Lower lobe of right lung (tissue), 2 donors: ENCODE results near the gene GPR143. TPM values are rescaled to one million over a fixed set of nuclear protein-coding genes. Genes with fewer than 3 reads are reported as not detected.
"Not testable (repeated sequence)": the region's sequence is repeated elsewhere in the genome, so short reads cannot be mapped to it uniquely, and the experiment has no call there.

Source experiments
- ATAC-seq, 2 donors: fragments of 200-7000 bp; cut with Tn5 transposase; one replicate each; pipeline ENCODE4 v1.9.1; 2020 to 2022; ENCODE audit warnings: mild to moderate bottlenecking in 2 of 2, moderate library complexity in 2 of 2
- DNase-seq: peaks from one replicate; pipeline ENCODE4 v3.0.0-alpha.2; 2020
- H3K27ac ChIP-seq: fragments of 200-600 bp; one replicate; pipeline ENCODE4 v1.8.0; 2022
- H3K27me3 ChIP-seq: fragments of 200-600 bp; one replicate; pipeline ENCODE4 v1.8.0; 2022; ENCODE audit warnings: low read depth
- H3K36me3 ChIP-seq: fragments of 200-600 bp; one replicate; pipeline ENCODE4 v1.8.0; 2022; ENCODE audit warnings: mild to moderate bottlenecking
- H3K4me1 ChIP-seq: fragments of 200-600 bp; one replicate; pipeline ENCODE4 v1.8.0; 2022
- H3K4me3 ChIP-seq: fragments of 200-600 bp; one replicate; pipeline ENCODE4 v1.8.0; 2022; ENCODE audit warnings: mild to moderate bottlenecking
- H3K9me3 ChIP-seq: fragments of 200-600 bp; one replicate; pipeline ENCODE4 v1.8.0; 2022
- intact Hi-C: fragments of 100-400 bp; cut with DNase I; formaldehyde crosslinking; loops from one replicate; pipeline ENCODE4 v1.11.0; 2022
- total RNA-seq: library from RNA; stranded (reverse); fragmentation: NEBNext Ultra II Directional; extraction: Animal tissue kit (Norgen Biotek cat#: 25700); gene quantifications from one replicate; pipeline ENCODE4 v1.2.1, GENCODE V29; 2021
- TF ChIP-seq, protein P1 (sequence below): fragments of 200-600 bp; IDR thresholded peaks from one replicate; pipeline ENCODE4 v1.8.0; 2022; ENCODE audit warnings: antibody characterized with exemption, mild to moderate bottlenecking
- donor health status: DM: no; HTN: yes; CAD: no; lungs with severe emphysema.

GPR143 gene
- total RNA-seq, 1 donor from 2014 or later = 0.47 TPM

DNA sequence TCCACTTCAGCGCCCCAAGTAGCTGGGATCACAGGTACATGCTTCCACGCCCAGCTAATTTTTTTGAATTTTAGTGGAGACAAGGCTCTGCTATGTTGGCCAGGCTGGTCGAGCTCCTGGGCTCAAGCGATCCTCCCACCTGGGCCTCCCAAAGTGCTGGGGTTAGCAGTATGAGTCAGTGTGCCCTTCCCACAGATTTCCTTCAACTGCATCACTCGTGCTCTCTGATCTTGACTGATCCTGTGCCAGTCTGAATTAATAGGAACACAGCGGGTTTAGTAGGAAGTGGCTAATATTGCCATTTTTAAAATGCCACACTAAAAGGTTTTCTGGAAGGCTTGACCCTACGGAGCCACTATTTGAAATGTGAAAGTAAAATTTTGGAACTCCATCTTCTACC lies 16.3 kb upstream of the GPR143 start:
- DNase-seq (no peak), ATAC-seq (no peak)
- Histone ChIP-seq H3K36me3 (no peaks in the 10 kb centered on the region), H3K4me3 (no peak overlapping the region), H3K27ac (no peak overlapping the region), H3K27me3 (no peaks in the 10 kb centered on the region), H3K9me3 (no peaks in the 10 kb centered on the region), H3K4me1 (no peaks in the 10 kb centered on the region)
- intact Hi-C loops = no loop called here
- TF ChIP-seq, protein P1, sequence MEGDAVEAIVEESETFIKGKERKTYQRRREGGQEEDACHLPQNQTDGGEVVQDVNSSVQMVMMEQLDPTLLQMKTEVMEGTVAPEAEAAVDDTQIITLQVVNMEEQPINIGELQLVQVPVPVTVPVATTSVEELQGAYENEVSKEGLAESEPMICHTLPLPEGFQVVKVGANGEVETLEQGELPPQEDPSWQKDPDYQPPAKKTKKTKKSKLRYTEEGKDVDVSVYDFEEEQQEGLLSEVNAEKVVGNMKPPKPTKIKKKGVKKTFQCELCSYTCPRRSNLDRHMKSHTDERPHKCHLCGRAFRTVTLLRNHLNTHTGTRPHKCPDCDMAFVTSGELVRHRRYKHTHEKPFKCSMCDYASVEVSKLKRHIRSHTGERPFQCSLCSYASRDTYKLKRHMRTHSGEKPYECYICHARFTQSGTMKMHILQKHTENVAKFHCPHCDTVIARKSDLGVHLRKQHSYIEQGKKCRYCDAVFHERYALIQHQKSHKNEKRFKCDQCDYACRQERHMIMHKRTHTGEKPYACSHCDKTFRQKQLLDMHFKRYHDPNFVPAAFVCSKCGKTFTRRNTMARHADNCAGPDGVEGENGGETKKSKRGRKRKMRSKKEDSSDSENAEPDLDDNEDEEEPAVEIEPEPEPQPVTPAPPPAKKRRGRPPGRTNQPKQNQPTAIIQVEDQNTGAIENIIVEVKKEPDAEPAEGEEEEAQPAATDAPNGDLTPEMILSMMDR = no peak

DNA sequence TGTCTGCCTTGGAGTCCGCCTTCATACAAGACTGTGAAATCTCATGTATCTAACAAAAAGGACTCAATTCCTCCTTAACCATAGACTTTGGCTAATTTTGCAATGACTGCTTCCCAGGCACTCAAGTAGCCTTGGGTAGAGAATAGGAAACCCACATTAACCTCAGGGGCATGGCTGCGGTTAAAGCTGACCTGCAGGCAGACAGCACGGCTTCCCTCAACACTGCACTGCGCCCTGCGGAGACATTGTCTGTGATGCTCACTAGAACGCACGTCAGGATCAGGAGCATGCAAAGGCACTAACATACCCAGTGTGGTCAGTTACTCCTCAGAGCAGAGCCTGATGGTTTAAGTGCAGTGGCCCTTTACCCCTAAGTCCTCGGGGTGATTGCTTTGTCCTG lies 10.3 kb upstream of the GPR143 start:
- no peak overlapping the region for H3K27ac ChIP-seq
- DNase-seq (no peak), ATAC-seq (no peak)
- H3K36me3 ChIP-seq = no peaks in the 10 kb centered on the region
- no peaks in the 10 kb centered on the region for H3K27me3 ChIP-seq
- H3K4me1 ChIP-seq = no peaks in the 10 kb centered on the region
- TF ChIP-seq, protein P1 = no peak
- H3K4me3 ChIP-seq = no peak overlapping the region
- intact Hi-C loops = no loop called here
- H3K9me3 ChIP-seq = no peaks in the 10 kb centered on the region

DNA sequence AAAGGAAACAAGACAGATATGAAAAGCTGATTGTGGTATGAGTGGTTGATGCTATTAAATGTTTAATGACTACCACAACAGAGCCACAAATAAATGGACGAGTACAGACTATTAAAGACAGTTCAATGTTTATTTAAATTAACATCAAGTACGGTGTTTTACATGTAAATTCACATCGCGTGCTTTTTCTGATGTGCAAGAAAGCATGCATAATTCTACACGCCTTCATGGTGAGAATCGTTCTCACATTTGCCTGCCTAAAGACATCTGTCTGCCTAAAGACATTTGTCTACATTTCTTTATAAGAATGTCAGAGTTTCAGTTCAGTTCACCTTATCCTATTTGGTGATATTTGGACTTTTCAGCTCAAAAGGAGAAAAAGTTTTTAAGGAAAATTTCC lies 7.3 kb upstream of the GPR143 start:
- no peak for ATAC-seq
- H3K36me3 ChIP-seq = no peaks in the 10 kb centered on the region
- H3K9me3 ChIP-seq = no peaks in the 10 kb centered on the region
- TF ChIP-seq, protein P1 = no peak
- no peak overlapping the region for H3K27ac ChIP-seq
- no peaks in the 10 kb centered on the region for H3K4me1 ChIP-seq
- no peak overlapping the region for H3K4me3 ChIP-seq
- DNase-seq = no peak
- no peaks in the 10 kb centered on the region for H3K27me3 ChIP-seq
- intact Hi-C loops = no loop called here

DNA sequence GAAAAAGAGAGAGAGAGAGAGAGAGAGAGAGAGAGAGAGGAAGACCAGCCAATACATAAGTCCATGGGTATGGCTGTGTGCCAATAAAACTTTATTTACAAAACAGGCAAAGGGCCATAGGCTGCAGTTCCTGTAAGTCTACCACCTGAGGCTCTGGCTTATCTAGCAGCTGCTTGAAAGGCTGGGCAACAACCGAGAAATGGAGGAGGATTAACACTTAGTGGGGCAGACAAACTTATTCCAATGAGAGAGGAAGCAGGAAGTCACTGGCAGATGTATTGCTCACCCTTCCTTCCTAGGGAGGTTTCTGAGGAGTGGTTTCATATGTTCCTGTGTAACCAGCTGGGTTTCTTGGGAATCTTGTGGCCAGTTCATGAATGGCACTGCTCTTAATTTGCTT lies 4.7 kb upstream of the GPR143 start:
- ATAC-seq = no peak
- intact Hi-C loops = no loop called here

DNA sequence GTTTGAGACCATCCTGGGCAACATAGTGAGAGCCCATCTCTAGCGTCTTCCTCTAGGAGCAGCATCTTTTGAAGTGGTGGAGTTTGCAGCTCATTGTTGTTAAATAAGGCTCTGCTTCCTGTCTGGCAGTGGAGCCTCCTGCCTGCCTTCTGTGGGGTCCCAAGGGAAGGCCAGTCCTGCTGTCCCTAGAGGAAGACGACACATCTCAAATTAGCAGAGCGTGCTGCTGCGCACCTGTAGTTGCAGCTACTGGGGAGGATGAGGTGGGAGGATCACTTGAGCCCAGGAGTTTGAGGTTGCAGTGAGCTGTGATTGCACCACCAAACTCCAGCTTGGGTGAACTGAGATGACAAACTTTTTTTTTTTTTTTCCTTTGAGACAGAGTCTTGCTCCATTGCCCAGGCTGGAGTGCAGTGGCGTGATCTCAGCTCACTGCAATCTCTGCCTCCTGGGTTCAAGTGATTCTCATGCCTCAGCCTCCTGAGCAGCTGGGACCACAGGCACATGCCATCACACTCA lies 2.7 kb upstream of the GPR143 start:
- H3K9me3 ChIP-seq, DNase-seq, H3K27ac ChIP-seq, H3K36me3 ChIP-seq, ATAC-seq, H3K4me3 ChIP-seq, intact Hi-C loops, H3K27me3 ChIP-seq, H3K4me1 ChIP-seq: not testable (repeated sequence)

More for the DNA sequence above, 4.7 kb upstream of the GPR143 start:
- Histone ChIP-seq H3K27ac (no peak overlapping the region), H3K4me3 (no peak overlapping the region), H3K4me1 (no peaks in the 10 kb centered on the region), H3K27me3 (no peaks in the 10 kb centered on the region), H3K36me3 (no peaks in the 10 kb centered on the region), H3K9me3 (no peaks in the 10 kb centered on the region)
- TF ChIP-seq, protein P1 = no peak
- DNase-seq = no peak

DNA sequence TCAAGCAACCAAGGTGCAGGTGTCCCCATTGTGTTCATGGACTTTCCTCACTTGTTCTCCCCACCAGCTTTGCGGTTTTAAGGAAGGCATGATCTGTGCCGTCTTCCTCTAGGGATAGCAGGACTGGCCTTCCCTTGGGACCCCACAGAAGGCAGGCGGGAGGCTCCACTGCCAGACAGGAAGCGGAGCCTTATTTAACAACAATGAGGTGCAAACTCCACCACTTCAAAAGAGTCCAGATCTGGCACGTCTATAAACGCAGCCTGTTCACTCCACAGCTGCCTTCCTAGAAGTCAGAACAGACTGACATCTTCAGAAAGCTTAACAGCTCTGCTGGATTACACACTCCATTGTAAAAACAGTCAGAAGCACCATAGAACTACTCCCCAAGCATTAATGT lies 1.7 kb upstream of the GPR143 start:
- no peak for ATAC-seq

More for the DNA sequence above, 1.7 kb upstream of the GPR143 start:
- DNase-seq = no peak
- H3K9me3 ChIP-seq = no peaks in the 10 kb centered on the region
- H3K36me3 ChIP-seq = no peaks in the 10 kb centered on the region
- H3K27ac ChIP-seq = no peak overlapping the region
- intact Hi-C loops = no loop called here
- no peaks in the 10 kb centered on the region for H3K4me1 ChIP-seq
- no peaks in the 10 kb centered on the region for H3K27me3 ChIP-seq
- no peak overlapping the region for H3K4me3 ChIP-seq
- TF ChIP-seq, protein P1 = no peak
